Mesothelial cell of epicardium (in vitro differentiated cells): ENCODE results near the gene PUM1. TPM values are rescaled to one million over a fixed set of nuclear protein-coding genes. Genes with fewer than 3 reads are reported as not detected.

Experiments
- DNase-seq, 2 experiments: peaks; one replicate each; pipeline ENCODE4 v3.0.0; 2021; ENCODE audit warnings: low spot score in 2 of 2; ENCODE audit not compliant: unreplicated experiment in 2 of 2
- H3K27ac Mint-ChIP-seq: 2 replicates; pipeline ENCODE4 v1.8.0; 2021; ENCODE audit warnings: mixed read lengths
- H3K27me3 Mint-ChIP-seq: 2 replicates; pipeline ENCODE4 v1.8.0; 2021; ENCODE audit warnings: low read depth, mixed read lengths
- H3K36me3 Mint-ChIP-seq: 2 replicates; pipeline ENCODE4 v1.8.0; 2021; ENCODE audit warnings: mixed read lengths
- H3K4me1 Mint-ChIP-seq: 2 replicates; pipeline ENCODE4 v1.8.0; 2021; ENCODE audit warnings: mixed read lengths
- H3K4me3 Mint-ChIP-seq: 2 replicates; pipeline ENCODE4 v1.8.0; 2021; ENCODE audit warnings: mild to moderate bottlenecking, moderate library complexity, mixed read lengths
- H3K9me3 Mint-ChIP-seq: 2 replicates; pipeline ENCODE4 v1.8.0; 2021; ENCODE audit warnings: mixed read lengths
- total RNA-seq: library from RNA; stranded (reverse); gene quantifications from 3 replicates; pipeline ENCODE4 v1.2.1, GENCODE V29; 2021
- TF ChIP-seq, protein P1 (sequence below): fragments of 200-600 bp; sonication (generic); IDR thresholded peaks from one replicate; pipeline ENCODE4 v1.5.0; 2021; ENCODE audit warnings: antibody characterized with exemption; ENCODE audit not compliant: unreplicated experiment

Gene PUM1
- total RNA-seq, 1 donor from 2014 or later: 250 TPM

DNA sequence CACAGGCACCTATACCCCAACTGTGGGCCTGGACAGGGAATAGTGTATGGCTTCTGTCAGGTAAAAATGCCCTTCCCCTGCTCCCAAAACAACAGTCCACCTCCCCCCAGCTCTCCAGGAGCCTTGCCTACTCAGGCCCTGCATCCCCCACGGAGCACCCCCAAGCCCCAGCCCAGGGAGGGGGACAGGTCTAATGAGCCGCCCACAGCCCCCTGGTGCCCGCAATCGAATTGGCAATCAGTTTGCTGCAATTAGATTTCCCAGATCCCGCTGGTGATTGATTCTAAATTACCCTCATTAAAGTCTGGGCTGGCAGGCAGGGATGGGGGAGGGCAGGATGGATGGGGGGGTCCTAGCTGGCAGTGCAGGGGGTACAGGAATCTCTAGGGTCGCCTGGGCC lies 165.0 kb downstream of the PUM1 start:
- peaks cover 8% of the 10 kb centered on the region for H3K4me1 Mint-ChIP-seq
- no peak overlapping the region for H3K4me3 Mint-ChIP-seq
- no peak overlapping the region for H3K27ac Mint-ChIP-seq
- no peaks in the 10 kb centered on the region for H3K27me3 Mint-ChIP-seq
- no peaks in the 10 kb centered on the region for H3K9me3 Mint-ChIP-seq
- no peak for DNase-seq
- H3K36me3 Mint-ChIP-seq: no peaks in the 10 kb centered on the region
- TF ChIP-seq, protein P1, sequence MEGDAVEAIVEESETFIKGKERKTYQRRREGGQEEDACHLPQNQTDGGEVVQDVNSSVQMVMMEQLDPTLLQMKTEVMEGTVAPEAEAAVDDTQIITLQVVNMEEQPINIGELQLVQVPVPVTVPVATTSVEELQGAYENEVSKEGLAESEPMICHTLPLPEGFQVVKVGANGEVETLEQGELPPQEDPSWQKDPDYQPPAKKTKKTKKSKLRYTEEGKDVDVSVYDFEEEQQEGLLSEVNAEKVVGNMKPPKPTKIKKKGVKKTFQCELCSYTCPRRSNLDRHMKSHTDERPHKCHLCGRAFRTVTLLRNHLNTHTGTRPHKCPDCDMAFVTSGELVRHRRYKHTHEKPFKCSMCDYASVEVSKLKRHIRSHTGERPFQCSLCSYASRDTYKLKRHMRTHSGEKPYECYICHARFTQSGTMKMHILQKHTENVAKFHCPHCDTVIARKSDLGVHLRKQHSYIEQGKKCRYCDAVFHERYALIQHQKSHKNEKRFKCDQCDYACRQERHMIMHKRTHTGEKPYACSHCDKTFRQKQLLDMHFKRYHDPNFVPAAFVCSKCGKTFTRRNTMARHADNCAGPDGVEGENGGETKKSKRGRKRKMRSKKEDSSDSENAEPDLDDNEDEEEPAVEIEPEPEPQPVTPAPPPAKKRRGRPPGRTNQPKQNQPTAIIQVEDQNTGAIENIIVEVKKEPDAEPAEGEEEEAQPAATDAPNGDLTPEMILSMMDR: no peak

DNA sequence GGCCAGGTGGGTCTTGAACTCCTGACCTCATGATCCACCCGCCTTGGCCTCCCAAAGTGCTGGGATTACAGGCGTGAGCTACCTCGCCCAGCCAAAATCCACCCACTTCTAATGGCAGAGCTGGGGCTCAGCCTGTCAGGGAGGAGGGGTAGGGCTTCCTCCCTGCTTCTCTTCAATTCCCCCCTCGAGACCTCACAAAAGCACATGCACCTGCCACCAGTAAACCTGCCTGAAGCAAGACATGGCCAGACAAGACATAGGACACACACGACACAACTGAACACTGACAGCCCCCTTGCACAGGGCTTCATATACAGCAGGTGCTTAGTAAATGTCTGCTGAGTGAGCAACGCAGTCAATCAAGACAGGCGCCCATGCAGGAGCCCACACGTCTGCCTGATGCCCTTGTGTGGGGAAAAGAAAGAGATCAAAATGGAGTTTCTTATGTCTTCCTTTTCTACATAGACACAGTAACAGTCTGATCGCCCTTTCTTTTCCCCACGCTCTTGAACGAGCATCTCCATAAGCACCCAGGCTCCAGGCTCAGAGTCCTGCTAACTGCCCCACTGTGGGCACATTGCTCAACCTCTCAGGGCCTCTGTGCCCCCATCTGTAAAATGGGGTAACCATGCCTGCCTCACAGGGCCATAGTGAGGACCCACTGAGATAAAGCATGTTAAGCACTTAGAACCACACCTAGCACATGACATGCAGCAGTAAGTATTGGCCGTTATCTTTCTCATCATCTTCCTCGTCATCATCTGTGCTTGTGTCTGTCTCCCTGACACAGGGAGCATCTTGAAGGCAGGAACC lies 165.7 kb downstream of the PUM1 start:
- TF ChIP-seq, protein P1: no peak
- no peak for DNase-seq
- Mint-ChIP-seq H3K27me3 (no peaks in the 10 kb centered on the region), H3K9me3 (no peaks in the 10 kb centered on the region), H3K4me3 (no peak overlapping the region), H3K27ac (no peak overlapping the region), H3K36me3 (no peaks in the 10 kb centered on the region), H3K4me1 (peaks cover 13% of the 10 kb centered on the region)

DNA sequence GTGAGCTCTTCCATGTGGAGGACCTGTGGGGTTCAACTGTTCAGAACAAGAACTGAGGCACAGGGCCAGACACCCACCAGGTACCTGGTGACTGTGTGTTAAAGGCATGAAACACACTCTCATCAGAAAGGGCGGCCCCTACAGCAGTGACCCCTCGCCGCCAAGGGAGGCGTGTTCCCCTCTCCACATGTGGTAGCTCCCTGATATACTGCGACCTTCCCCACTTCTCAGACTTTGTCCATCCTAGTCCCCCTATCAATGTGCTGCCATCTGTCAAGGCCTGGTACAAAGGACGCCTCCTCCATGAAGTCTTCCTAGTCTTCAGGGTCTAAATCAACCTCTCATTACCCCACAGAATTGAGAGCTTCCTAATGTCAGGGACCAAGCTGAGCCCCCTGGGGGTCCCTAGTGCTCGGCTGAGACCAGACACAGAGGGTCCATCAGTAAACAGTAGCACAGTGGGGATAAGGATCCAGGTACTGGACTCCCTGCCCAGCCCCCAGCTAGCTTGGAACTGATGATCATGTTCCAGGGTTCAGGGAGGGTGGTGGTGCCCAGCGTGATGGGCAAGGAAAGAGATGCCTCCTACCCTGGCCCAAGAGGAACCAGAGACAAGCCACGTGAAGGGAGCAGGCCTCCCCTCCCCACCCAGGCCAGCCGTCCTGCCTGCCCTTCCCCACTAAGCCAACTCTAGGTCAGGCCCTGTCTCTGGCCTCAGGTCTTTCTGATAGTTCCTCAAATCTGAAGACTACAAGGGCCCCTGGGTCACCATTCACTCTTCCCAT lies 167.3 kb downstream of the PUM1 start:
- Mint-ChIP-seq H3K9me3 (no peaks in the 10 kb centered on the region), H3K27ac (no peak overlapping the region), H3K4me1 (peaks cover 20% of the 10 kb centered on the region), H3K27me3 (no peaks in the 10 kb centered on the region), H3K36me3 (no peaks in the 10 kb centered on the region), H3K4me3 (no peak overlapping the region)
- TF ChIP-seq, protein P1: no peak
- no peak for DNase-seq

DNA sequence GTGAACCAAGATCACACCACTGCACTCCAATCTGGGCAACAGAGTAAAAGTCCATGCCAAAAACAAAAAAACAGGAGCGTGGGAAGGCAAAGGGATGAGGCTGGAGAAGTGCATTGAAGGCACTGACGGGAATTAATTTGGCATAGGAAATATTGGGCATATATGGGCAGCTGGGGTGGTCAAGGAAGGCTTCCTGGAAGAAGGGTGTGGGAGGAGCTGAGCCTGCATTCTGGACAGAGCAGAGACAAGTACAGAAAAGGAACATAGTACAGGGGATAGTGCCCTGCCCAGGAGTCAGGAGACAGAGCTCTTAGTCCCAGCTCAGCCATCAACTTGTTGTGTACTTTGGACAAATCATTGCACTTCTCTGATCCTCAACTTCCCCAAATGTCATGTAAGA lies 168.6 kb downstream of the PUM1 start:
- Mint-ChIP-seq H3K4me3 (no peak overlapping the region), H3K27me3 (no peaks in the 10 kb centered on the region), H3K9me3 (no peaks in the 10 kb centered on the region), H3K27ac (no peak overlapping the region), H3K4me1 (peaks cover 19% of the 10 kb centered on the region), H3K36me3 (no peaks in the 10 kb centered on the region)
- TF ChIP-seq, protein P1: no peak
- DNase-seq: no peak

DNA sequence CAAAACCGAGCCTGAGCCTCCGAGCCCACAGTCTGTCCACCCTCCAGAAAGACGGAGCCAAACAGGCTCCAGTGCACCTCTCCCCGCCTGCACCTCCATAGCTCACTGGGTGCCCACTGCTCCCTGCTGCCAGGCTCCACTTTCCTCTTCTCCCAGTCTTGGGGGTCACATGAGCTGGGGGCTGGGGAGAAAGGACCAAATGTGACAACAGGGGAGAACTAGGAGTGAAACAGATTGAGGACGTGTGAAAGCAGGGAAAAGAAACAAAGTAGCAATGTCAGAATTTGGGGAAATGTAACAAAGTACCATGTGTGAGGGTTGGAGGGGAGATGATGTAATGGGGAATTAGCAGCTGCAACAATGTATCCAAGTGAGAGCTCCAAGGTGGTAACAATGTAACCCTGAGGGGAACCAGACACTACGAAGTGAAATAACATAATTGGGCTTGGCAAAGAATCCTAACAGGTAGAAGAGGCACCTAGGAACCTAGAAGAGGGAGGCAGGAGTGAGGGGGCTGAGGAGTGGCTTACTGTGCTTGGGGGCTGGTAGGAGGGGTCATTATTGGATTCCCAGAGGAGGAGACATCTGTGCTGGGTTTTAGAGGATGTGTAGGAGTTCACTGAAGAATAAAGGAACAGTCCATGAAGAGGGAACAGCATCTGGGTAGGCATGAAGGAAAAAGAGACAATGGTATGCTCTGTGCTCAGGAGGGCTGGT lies 169.4 kb downstream of the PUM1 start:
- DNase-seq: no peak

More for the DNA sequence above, 169.4 kb downstream of the PUM1 start:
- TF ChIP-seq, protein P1: no peak
- Mint-ChIP-seq H3K4me1 (peaks cover 19% of the 10 kb centered on the region), H3K27ac (no peak overlapping the region), H3K9me3 (no peaks in the 10 kb centered on the region), H3K36me3 (no peaks in the 10 kb centered on the region), H3K27me3 (no peaks in the 10 kb centered on the region), H3K4me3 (no peak overlapping the region)
